Activated CD4-positive, alpha-beta T cell treated with anti-CD3 and anti-CD28 coated beads, Interleukin-2, amount 50 U/mL, for 48 hours (primary cell): ENCODE data around the gene SMIM31.

Experiments used
- DNase-seq, 2 experiments: peaks; one replicate each; pipeline ENCODE4 v3.0.0-alpha.2; 2020

The SMIM31 gene

DNA sequence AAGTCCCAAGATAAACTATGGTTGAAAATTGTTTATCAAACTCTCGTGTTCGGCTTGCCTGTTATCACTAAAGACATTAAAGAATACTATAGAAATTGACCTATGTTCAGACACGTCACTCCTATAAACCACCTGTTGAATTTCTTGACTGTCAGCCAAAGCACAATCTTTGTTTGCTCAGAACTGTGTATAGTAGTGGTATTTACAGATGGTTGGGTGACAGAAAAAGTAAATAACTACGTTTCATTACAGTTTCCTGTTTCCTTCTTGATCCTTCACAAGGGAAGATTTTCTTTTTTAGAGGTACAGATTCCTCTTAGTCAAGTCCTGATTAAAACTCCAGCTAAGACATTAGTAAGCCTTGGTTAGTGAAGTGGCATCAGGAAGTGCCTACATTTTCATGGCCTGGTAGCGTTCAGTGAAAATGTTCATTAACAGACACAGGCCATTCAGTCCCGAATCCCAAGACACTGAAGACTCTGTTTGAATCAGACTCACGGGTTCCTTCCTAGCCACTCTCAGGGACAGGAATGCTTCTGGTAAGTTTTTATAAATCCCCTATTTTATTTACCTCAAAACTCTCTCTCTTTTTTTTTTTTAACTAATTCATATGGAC is at the start of gene SMIM31:
SMIM31 (plus strand) TSS at position 259 of the 616 bp plus-strand sequence. CDS start 16,313 bp downstream, outside the sequence.
- no peak for DNase-seq

DNA sequence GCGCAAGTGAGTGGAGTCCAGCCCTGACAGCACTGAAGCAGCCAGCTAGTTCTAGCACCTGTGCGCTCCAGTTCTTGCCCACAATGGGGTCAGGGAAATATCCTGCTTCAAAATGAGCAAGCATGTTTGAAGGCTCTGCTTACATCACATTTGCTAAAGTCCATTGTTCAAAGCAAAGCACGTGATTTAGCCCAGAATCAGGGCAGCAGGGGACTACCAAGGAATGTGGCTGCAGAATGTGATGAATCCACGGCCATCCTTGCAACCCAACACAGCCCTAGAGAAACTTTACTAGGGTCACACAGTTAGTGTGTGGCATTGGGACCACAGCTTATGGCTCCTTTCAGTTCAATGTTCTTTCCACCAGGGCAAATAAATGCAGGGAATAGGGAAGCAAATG is 47.3 kb upstream of the SMIM31 start:
- DNase-seq: no peak

- no peak for DNase-seq
These were observed 37.0 kb upstream of the SMIM31 start for GRCh38 chr4:164716901-164717300.

DNA sequence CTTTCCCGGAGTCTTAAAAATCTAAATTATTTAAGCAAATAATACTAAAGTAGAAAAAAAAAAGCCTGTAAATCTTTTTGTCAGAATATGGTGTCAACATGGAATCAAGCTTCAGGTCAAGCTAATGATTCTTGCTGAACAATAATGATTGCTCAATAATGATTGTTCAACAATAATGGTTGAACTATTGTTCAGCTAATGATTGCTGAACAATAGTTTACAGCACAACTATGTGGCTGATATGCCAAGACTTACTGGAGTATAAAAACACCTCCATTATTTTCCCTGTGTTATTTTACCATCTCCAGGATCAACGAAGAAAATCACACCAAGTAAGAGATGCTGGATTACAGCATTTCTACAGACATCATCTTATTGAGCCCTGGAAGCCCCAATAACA is 35.1 kb upstream of the SMIM31 start:
- DNase-seq: no peak

GRCh38 chr4:164725066-164725465 is 28.9 kb upstream of the SMIM31 start:
- no peak for DNase-seq

DNA sequence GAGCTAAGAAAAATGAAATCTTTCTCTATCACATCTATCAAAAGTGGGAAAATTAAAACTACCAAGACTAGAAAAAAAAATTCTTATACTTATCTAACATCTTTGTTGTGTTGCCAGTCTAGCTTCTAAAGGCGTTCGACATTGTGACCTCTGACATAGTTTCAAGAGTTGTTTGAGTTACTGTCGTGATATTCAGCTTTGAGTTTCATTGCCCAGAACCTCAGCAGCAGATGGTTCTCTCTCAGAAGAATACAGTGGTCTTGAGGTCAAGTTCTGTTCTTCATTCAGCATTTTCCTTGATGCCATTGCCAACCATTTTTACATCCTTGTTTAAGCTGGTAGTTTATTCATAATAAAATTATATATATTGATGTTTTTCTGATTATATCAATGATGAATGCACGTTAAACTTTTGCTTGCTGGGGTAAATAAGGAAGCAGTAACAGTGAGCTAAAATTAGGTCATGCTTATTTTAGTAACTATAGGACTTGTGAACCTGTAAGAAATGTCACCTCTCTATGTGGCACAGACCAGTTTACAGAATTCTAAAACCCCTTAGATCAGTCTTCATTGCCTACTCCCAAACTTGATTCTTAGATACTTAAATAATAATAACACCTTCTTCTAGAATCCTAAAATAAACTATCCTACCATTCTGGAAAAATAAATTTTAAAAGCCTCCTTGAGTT is 23.1 kb upstream of the SMIM31 start:
- no peak for DNase-seq

DNA sequence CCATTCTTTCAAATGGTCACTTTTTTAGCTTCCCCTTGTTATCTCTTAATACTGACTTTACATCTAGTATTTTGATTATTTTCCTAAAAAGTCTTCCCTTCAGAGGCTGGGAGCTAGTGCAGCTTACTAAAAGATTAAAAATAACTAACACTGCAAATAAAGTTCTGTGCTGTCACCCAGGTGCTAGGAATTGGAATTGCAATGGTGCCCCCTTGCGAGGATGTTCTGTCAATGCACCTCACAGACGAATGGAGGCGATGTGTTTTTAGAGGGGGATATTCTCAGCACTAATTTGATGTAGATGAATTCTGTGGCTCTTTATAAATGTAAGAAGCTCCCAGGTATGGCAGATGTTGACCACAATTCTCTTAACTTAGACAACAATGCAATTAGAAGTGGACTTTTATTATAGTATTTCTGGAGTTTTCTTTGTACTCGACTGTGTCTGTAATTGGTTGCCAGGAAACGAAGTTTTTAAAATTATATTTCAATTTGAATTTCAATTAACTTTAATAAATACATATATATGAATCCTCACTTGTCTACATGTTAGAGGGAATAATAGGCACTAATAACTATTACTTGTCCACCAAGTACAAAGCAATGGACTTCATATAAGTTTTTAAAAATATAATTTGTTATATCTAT is 22.0 kb upstream of the SMIM31 start:
- peak; percentile 41 to 58 for DNase-seq

- no peak for DNase-seq
These were observed 19.4 kb upstream of the SMIM31 start for GRCh38 chr4:164734484-164734883.

DNA sequence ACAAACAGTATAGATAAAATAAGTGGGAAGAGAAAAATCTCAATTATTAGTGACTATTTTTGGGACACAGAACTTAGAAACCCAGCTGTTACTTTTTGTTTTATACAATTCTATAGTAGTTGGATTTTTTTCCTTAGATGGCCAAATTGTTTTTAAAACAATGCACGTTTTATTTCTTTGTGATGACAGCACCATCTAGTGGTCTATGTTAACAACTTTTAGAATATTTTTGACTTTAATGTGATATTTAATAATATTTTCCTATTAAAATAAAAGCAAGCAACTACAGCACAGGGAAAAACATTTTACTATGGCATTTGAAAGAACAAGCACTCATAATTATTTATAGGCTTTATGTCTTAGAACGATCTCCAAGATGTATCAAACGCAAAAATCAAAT is 5.6 kb upstream of the SMIM31 start:
- no peak for DNase-seq

DNA sequence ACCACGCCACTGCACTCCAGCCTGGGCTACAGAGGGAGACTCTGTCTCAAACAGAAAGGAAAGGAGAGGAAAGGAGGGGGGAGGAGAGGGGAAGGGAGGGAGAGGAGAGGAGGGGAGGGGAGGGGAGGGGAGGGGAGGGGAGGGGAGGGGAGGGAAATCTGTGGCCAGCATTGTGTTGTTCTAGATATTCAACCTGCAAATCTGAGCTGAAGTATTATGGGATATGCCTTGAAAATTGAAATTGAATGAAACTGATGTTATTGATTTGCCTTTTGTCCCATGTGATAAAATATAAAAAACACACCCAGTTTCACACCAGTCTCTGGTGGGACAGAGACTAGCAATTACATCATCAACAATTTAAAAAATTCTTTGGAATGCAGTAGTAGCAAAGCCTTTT is 1.5 kb downstream of the SMIM31 start:
- no peak for DNase-seq

DNA sequence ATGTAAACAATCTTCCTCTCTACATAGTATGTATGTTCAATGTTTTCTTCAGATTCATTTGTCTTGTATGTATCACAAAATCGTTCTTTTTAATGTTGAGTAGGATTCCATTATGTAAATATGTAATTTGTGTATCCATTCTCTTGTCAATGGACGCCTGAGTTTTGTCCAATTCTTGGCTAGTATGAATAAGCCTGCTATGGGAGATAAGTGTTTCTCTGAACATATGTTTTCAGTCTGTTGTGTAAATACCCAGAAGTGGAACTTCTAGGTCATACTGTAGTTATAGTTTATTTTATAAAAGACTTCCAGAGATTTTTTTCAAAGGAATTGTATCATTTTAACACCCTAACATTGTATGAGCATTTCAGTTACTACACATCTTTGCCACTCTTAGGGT is 2.8 kb downstream of the SMIM31 start:
- DNase-seq: no peak

DNA sequence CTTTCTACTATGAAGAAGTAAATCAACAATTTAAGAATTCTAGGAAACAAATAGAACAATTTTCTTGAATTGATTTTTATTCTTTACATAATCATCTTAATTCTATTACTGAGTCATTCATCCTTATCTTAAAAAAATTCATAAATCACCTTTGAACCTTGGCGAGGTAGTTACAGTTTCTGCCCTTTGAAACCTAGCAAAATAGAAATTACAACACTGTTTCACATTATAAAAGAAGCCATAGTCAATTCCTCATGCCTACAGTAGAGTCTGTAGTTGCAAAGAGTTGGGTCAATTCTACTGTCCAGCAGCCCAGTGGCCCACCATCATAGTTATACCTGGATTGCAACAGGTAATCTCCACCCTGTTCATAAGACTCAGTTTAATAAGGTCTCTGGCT is 7.3 kb downstream of the SMIM31 start:
- DNase-seq: no peak

DNA sequence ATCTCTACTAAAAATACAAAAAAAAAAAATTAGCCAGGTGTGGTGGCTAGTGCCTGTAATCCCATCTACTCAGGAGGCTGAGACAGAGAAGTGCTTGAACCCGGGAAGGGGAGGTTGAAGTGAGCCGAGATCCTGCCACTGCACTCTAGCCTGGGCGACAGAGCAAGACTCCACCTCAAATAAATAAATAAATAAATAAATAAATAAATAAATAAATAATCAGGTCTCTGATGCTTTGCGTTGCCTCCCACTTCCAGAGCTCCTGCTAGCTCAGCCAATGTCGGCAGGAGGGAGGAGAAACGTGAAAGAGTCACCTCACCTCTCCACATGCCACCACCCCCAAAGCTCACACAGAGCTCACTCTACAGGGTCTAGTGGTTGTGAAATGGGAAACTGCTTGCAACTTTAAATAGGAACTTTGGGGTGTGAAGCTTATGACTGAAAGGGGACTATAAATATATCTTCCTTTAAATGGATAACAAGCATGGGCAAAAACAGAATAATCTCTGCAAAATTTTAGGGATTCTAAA is 7.9 kb downstream of the SMIM31 start:
- no peak for DNase-seq

DNA sequence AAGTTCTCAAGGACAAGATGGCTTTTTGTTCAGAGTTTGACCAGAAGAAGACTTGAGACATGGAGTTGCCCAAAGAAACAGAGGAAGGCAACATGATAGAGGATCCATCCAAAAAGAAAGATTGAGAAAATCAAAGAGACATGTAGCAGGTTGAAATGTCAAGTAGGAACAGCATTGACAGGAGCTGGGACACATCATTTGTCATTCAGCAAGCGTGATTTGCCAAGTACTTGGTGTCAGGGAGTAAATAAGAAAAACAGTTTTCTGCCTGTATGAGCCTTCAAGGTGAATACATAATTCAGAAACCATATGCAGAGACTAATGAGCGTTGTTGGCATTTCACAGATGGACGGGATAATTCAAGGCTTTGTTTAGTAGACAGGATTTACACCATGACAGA is 11.2 kb downstream of the SMIM31 start:
- DNase-seq: no peak

DNA sequence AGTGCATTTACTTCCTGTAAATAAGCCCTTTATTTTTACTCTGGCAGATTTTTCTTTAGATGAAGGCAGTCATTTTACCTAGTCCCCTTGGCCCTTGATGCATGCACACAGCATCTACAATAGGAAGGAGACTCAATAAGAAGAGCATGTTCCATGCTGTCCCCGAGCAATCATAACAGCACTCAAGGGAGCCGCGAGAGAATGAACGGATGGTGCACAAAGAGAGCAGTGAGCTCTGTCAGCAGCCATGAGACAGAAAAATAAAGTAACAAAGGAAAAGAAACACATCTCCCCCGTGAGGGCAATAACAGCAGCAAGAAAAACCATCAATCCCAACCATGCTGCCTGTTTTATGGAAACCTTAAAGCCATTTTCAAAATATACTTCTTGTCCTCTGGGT is 11.9 kb downstream of the SMIM31 start:
- no peak for DNase-seq

DNA sequence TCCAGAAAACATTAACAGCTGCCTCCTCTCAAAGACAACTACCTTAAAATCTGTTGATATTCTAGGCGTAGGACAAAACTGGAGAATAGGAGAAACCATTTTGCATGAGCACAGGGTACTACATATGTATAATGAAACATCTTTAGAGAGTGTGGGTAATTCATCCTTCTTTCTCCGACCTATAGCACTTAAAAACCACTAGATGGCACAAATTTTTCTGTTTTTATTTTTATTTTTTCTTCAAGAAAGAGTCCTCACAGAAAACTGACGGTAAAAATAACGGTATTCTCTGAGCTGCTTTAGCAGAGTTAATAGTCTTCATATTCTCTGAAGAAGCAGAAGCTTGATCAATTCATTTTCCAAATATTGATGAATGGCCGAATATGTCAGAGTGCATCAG is 14.6 kb downstream of the SMIM31 start:
- no peak for DNase-seq

DNA sequence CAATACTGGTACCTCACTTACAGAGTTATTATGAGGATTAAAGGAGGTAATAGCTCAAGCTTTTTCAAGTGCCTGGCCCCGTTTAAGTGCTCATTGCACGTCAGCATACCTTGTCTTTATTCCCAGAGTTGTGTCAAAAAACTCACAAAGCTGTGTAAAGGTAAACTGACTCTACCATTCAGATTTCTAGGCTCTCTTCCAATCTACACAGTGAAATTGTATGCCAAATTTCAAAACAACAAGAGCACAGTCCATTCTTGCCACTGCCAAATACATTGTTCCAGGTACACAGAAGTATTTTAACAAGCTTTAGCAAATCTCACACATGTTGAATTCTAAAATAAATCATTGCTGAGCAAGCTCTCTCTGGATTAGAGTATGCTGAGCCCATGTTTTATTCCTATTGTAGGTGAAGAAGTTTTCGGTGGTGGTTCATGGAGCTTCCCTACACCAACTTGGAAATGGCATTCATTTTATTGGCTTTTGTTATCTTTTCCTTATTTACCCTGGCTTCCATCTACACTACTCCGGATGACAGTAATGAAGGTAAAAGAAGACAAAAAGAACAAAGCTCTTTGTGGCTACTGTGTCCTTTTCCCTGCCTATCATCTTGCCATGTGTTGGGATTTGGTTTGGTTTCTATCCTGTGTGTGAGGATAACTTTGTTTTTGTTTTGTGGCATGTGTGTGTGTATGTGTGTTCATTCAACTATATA is 16.2 kb downstream of the SMIM31 start:
- DNase-seq: no peak

DNA sequence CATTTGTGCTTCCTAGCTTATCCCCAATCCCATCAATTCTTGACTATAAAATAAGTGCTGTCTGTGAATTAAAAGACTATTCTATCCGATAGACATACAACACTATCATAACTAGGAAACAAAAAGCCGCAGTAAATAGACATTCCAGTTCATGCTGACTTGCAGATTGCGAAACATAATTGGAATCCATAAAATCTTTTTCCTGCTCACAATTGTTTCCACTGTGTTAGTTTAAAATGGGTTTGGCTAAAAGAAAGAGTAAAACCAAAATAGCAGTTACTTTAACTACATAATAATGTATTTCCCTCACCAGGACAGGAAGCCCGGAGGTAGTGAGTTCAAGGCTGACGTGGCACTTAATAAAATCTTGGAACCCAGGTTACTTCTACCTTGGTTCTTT is 17.2 kb downstream of the SMIM31 start:
- DNase-seq: no peak

- DNase-seq: no peak
These were observed 18.1 kb downstream of the SMIM31 start for GRCh38 chr4:164772076-164772475.

- no peak for DNase-seq
These were observed 25.1 kb downstream of the SMIM31 start for GRCh38 chr4:164779080-164779479.

- DNase-seq: peak; percentile 14 to 21
These were observed 25.9 kb downstream of the SMIM31 start for GRCh38 chr4:164779811-164780216.

- no peak for DNase-seq
These were observed 26.9 kb downstream of the SMIM31 start for GRCh38 chr4:164780839-164781238.

- no peak for DNase-seq
These were observed 30.0 kb downstream of the SMIM31 start for GRCh38 chr4:164783976-164784375.
